HFFc6 (cell line): ENCODE measurements around the gene ABCB11. TPM values are rescaled to one million over a fixed set of nuclear protein-coding genes. Genes with fewer than 3 reads are reported as not detected.

Source experiments
- DNase-seq: peaks from one replicate; pipeline ENCODE4 v3.0.0-alpha.2; 2018
- H3K27ac Mint-ChIP-seq: 2 replicates; pipeline ENCODE4 v1.8.0; 2020; ENCODE audit warnings: mild to moderate bottlenecking, mixed read lengths
- H3K27me3 Mint-ChIP-seq: 2 replicates; pipeline ENCODE4 v1.8.0; 2021; ENCODE audit warnings: mild to moderate bottlenecking, moderate library complexity, mixed read lengths; ENCODE audit not compliant: insufficient read depth
- H3K36me3 Mint-ChIP-seq: 2 replicates; pipeline ENCODE4 v1.8.0; 2021; ENCODE audit warnings: low read depth, mixed read lengths
- H3K4me1 Mint-ChIP-seq: 2 replicates; pipeline ENCODE4 v1.8.0; 2020; ENCODE audit warnings: low read depth, mixed read lengths
- H3K4me3 Mint-ChIP-seq: 2 replicates; pipeline ENCODE4 v1.8.0; 2020; ENCODE audit warnings: mild to moderate bottlenecking, moderate library complexity, mixed read lengths
- H3K9me3 Mint-ChIP-seq: 2 replicates; pipeline ENCODE4 v1.8.0; 2020; ENCODE audit warnings: mild to moderate bottlenecking, mixed read lengths
- total RNA-seq, 6 experiments: library from RNA; stranded (reverse); fragmentation: NEBNext Ultra II Directional; extraction: Animal tissue kit (Norgen Biotek cat#: 25700); gene quantifications; 2 replicates in 1 of 6; 3 replicates in 5 of 6; pipeline ENCODE4 v1.2.3, GENCODE V29; 2021
- TF ChIP-seq, protein P1 (sequence below): fragments of 200-600 bp; sonication (generic); IDR thresholded peaks from 2 replicates; pipeline ENCODE4 v1.5.0; 2021; ENCODE audit warnings: antibody characterized with exemption, mild to moderate bottlenecking

Gene ABCB11
- total RNA-seq, 6 experiments from 2014 or later = 0.02 TPM; not detected in 5

- Mint-ChIP-seq H3K4me1 (no peaks in the 10 kb centered on the region), H3K36me3 (no peaks in the 10 kb centered on the region), H3K27me3 (no peaks in the 10 kb centered on the region; the same call in 1 of the 2 replicates), H3K27ac (no peak overlapping the region), H3K4me3 (no peak overlapping the region), H3K9me3 (peaks cover 4% of the 10 kb centered on the region; the same call in 1 of the 2 replicates)
- TF ChIP-seq, protein P1, sequence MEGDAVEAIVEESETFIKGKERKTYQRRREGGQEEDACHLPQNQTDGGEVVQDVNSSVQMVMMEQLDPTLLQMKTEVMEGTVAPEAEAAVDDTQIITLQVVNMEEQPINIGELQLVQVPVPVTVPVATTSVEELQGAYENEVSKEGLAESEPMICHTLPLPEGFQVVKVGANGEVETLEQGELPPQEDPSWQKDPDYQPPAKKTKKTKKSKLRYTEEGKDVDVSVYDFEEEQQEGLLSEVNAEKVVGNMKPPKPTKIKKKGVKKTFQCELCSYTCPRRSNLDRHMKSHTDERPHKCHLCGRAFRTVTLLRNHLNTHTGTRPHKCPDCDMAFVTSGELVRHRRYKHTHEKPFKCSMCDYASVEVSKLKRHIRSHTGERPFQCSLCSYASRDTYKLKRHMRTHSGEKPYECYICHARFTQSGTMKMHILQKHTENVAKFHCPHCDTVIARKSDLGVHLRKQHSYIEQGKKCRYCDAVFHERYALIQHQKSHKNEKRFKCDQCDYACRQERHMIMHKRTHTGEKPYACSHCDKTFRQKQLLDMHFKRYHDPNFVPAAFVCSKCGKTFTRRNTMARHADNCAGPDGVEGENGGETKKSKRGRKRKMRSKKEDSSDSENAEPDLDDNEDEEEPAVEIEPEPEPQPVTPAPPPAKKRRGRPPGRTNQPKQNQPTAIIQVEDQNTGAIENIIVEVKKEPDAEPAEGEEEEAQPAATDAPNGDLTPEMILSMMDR = no peak
- no peak for DNase-seq
Measured at GRCh38 chr2:168978461-168978861, 52.7 kb downstream of the ABCB11 start.

GRCh38 chr2:168977608-168978007, 53.5 kb downstream of the ABCB11 start:
- Mint-ChIP-seq H3K27ac (no peak overlapping the region), H3K4me1 (no peaks in the 10 kb centered on the region), H3K4me3 (no peak overlapping the region), H3K36me3 (no peaks in the 10 kb centered on the region), H3K9me3 (peaks cover 4% of the 10 kb centered on the region; the same call in 1 of the 2 replicates), H3K27me3 (no peaks in the 10 kb centered on the region; the same call in 1 of the 2 replicates)
- TF ChIP-seq, protein P1 = no peak
- no peak for DNase-seq

DNA sequence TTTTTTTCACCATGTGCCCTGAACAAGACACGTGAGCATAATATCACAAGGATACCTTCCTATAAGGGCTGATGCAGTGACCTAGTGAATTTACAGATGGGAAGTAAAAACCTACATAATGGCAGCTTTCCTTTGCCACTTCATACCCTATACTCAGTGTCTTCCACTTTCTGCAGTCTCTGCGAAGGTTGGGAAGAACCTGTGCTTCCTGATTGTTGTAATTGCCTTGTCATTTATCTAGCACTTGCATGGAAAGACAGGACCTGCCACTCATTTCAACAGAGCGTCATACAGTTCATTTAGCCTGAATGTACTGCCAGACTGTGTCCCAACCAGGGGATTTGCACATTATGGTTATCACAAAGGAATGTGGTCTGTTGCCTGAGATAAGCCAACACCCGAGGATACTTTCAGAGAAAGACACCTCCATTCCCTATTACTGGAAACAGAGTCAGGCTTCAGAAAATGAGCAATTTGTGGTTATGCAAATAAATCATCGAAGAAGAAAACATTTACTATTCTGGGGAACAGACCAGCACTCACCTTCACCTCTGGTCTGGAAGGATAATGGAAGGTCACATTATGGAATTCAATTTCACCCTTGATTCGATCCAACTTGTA, 55.0 kb downstream of the ABCB11 start:
- H3K27me3 Mint-ChIP-seq = no peaks in the 10 kb centered on the region; the same call in 1 of the 2 replicates
- H3K27ac Mint-ChIP-seq = no peak overlapping the region
- no peak overlapping the region for H3K4me3 Mint-ChIP-seq
- H3K9me3 Mint-ChIP-seq = peaks cover 4% of the 10 kb centered on the region; the same call in 1 of the 2 replicates
- no peak for DNase-seq
- TF ChIP-seq, protein P1 = no peak
- no peaks in the 10 kb centered on the region for H3K36me3 Mint-ChIP-seq
- no peaks in the 10 kb centered on the region for H3K4me1 Mint-ChIP-seq

GRCh38 chr2:168974428-168974827, 56.7 kb downstream of the ABCB11 start:
- Mint-ChIP-seq H3K36me3 (no peaks in the 10 kb centered on the region), H3K4me1 (no peaks in the 10 kb centered on the region), H3K9me3 (0 out of 2 replicates have a peak, but pooled peaks cover 4% of the 10 kb centered on the region), H3K27ac (no peak overlapping the region), H3K27me3 (no peaks in the 10 kb centered on the region; the same call in 1 of the 2 replicates), H3K4me3 (no peak overlapping the region)
- no peak for DNase-seq
- TF ChIP-seq, protein P1 = no peak

GRCh38 chr2:168971261-168971660, 59.9 kb downstream of the ABCB11 start:
- Mint-ChIP-seq H3K4me3 (no peak overlapping the region), H3K9me3 (no peaks in the 10 kb centered on the region), H3K36me3 (no peaks in the 10 kb centered on the region), H3K4me1 (no peaks in the 10 kb centered on the region), H3K27me3 (no peaks in the 10 kb centered on the region; the same call in 1 of the 2 replicates), H3K27ac (no peak overlapping the region)
- TF ChIP-seq, protein P1 = no peak
- DNase-seq = no peak
